ENCODE data around the gene TRHDE.

The TRHDE gene

GRCh38 chr12:72296389-72296788 is 24.2 kb downstream of the TRHDE start (continued):
- TF ChIP-seq TSHZ2 (CRISPR knock-in tag; IDR thresholded peaks at IDR 0.05) (no peak), RARB (CRISPR knock-in tag; IDR thresholded peaks at IDR 0.05) (no peak), POU6F1 (CRISPR knock-in tag; IDR thresholded peaks at IDR 0.05; ENCODE audit: borderline replicate concordance, low read depth) (no peak), OSR1 (CRISPR knock-in tag; IDR thresholded peaks at IDR 0.05) (no peak), ISL1 (CRISPR knock-in tag; IDR thresholded peaks at IDR 0.05) (no peak), CREB5 (CRISPR knock-in tag; IDR thresholded peaks at IDR 0.05; ENCODE audit: low read depth) (no peak), SNAI2 (CRISPR knock-in tag; IDR thresholded peaks at IDR 0.05) (no peak), PPARA (CRISPR knock-in tag; IDR thresholded peaks at IDR 0.05; ENCODE audit: borderline replicate concordance) (no peak), TOX (CRISPR knock-in tag; IDR thresholded peaks at IDR 0.05; ENCODE audit: borderline replicate concordance) (no peak), ZNF8 (CRISPR knock-in tag; IDR thresholded peaks at IDR 0.05) (no peak), ZFP30 (CRISPR knock-in tag; IDR thresholded peaks at IDR 0.05) (no peak), CSDC2 (CRISPR knock-in tag; IDR thresholded peaks at IDR 0.05) (no peak), ZNF70 (CRISPR knock-in tag; IDR thresholded peaks at IDR 0.05) (no peak)

DNA sequence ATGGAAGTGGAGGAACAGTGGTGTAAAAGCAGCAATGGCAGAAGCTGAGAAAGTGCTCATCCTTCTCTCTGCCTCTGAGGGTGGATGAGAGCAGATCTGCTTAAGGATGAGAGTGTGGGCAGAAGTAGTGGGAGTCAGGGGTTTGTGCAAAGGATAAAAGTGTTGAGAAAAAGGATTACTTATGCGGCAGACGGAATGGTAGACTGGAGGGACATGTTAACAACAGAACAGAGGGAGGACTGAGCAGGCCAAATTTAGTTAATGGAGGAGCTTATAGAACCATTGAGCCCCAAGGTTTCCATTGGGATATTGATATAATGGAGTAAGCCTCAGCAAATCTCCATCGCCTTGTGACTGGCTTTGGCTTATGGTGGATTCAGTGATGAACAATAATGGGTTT is 25.5 kb downstream of the TRHDE start:
- ATAC-seq: no peak
- TF ChIP-seq ZC3H10 (CRISPR knock-in tag; IDR thresholded peaks at IDR 0.05) (no peak), PPARA (CRISPR knock-in tag; IDR thresholded peaks at IDR 0.05; ENCODE audit: borderline replicate concordance) (no peak)

DNA sequence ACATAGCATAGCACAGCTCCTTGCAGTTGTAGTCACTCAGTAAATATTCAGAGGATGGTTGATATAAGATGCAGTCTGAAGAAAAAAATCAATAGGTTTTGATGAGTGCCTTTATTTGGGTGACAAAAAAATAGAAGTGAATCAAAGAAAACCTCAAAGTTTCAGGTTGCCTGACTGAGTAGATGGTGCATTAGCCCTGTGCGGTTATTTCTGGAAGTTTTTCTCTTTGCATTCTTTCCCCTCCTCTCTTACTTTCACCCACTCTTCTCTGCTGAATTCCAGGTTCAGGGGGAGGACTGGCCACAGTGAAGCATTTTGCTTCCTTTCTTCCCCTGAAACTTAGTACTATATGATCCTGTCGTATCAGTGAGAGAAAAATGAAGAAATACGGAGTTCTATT is 28.6 kb downstream of the TRHDE start:
- TF ChIP-seq TSHZ2 (CRISPR knock-in tag; IDR thresholded peaks at IDR 0.05) (no peak), TOX (CRISPR knock-in tag; IDR thresholded peaks at IDR 0.05; ENCODE audit: borderline replicate concordance) (no peak), SNAI2 (CRISPR knock-in tag; IDR thresholded peaks at IDR 0.05) (no peak), ARNTL (CRISPR knock-in tag; IDR thresholded peaks at IDR 0.05; ENCODE audit: borderline replicate concordance, low read depth) (no peak), ZFP3 (CRISPR knock-in tag; IDR thresholded peaks at IDR 0.05) (no peak), RARB (CRISPR knock-in tag; IDR thresholded peaks at IDR 0.05) (no peak), ZC3H10 (CRISPR knock-in tag; IDR thresholded peaks at IDR 0.05) (no peak), ZNF565 (CRISPR knock-in tag; conservative IDR thresholded peaks at IDR 0.05; ENCODE audit: low read depth) (no peak), CSRNP3 (CRISPR knock-in tag; IDR thresholded peaks at IDR 0.05) (no peak), ISL1 (CRISPR knock-in tag; IDR thresholded peaks at IDR 0.05) (no peak), POU6F1 (CRISPR knock-in tag; IDR thresholded peaks at IDR 0.05; ENCODE audit: borderline replicate concordance, low read depth) (no peak), ZNF70 (CRISPR knock-in tag; IDR thresholded peaks at IDR 0.05) (no peak), ESRRG (CRISPR knock-in tag; IDR thresholded peaks at IDR 0.05) (no peak), CSDC2 (CRISPR knock-in tag; IDR thresholded peaks at IDR 0.05) (no peak), GLIS3 (CRISPR knock-in tag; IDR thresholded peaks at IDR 0.05) (no peak), CREB5 (CRISPR knock-in tag; IDR thresholded peaks at IDR 0.05; ENCODE audit: low read depth) (no peak), BACH2 (CRISPR knock-in tag; IDR thresholded peaks at IDR 0.05; ENCODE audit: borderline replicate concordance) (no peak)
- TF ChIP-seq, protein P1, sequence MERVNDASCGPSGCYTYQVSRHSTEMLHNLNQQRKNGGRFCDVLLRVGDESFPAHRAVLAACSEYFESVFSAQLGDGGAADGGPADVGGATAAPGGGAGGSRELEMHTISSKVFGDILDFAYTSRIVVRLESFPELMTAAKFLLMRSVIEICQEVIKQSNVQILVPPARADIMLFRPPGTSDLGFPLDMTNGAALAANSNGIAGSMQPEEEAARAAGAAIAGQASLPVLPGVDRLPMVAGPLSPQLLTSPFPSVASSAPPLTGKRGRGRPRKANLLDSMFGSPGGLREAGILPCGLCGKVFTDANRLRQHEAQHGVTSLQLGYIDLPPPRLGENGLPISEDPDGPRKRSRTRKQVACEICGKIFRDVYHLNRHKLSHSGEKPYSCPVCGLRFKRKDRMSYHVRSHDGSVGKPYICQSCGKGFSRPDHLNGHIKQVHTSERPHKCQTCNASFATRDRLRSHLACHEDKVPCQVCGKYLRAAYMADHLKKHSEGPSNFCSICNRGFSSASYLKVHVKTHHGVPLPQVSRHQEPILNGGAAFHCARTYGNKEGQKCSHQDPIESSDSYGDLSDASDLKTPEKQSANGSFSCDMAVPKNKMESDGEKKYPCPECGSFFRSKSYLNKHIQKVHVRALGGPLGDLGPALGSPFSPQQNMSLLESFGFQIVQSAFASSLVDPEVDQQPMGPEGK (CRISPR knock-in tag; IDR thresholded peaks at IDR 0.05; ENCODE audit: borderline replicate concordance): no peak
- ATAC-seq: no peak
